Esophagus muscularis mucosa (tissue), 3 donors: ENCODE data around the gene MYO16.

ENCODE experiments used
- POLR2AphosphoS5 ChIP-seq, 2 donors: sonication (generic); formaldehyde crosslinking; IDR thresholded peaks; one replicate each; pipeline ENCODE4 v1.6.1; 2017; ENCODE audit warnings: antibody characterized with exemption in 2 of 2
- TF ChIP-seq, protein P1 (sequence below), 3 experiments: fragments of 200-600 bp in 2 of 3; fragments of 450-650 bp in 1 of 3; sonication (generic) in 2 of 3; IDR thresholded peaks; one replicate each; pipeline ENCODE4 v1.5.1; 2017 to 2019; ENCODE audit warnings: antibody characterized with exemption in 3 of 3, mild to moderate bottlenecking in 2 of 3, moderate library complexity in 1 of 3

GRCh38 chr13:108676620-108677019, 47.2 kb downstream of the MYO16 start:
- TF ChIP-seq, protein P1, sequence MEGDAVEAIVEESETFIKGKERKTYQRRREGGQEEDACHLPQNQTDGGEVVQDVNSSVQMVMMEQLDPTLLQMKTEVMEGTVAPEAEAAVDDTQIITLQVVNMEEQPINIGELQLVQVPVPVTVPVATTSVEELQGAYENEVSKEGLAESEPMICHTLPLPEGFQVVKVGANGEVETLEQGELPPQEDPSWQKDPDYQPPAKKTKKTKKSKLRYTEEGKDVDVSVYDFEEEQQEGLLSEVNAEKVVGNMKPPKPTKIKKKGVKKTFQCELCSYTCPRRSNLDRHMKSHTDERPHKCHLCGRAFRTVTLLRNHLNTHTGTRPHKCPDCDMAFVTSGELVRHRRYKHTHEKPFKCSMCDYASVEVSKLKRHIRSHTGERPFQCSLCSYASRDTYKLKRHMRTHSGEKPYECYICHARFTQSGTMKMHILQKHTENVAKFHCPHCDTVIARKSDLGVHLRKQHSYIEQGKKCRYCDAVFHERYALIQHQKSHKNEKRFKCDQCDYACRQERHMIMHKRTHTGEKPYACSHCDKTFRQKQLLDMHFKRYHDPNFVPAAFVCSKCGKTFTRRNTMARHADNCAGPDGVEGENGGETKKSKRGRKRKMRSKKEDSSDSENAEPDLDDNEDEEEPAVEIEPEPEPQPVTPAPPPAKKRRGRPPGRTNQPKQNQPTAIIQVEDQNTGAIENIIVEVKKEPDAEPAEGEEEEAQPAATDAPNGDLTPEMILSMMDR (IDR thresholded peaks at IDR 0.05), result no peak
- no peak for TF ChIP-seq POLR2AphosphoS5 (IDR thresholded peaks at IDR 0.05)
